Endothelial cell (in vitro differentiated cells): Measurements from ENCODE around the gene MRPL37. TPM values are rescaled to one million over a fixed set of nuclear protein-coding genes. Genes with fewer than 3 reads are reported as not detected.

Experiments used
- DNase-seq: peaks from one replicate; pipeline ENCODE4 v3.0.0; 2021; ENCODE audit warnings: low spot score
- H3K27ac Mint-ChIP-seq: one replicate; pipeline ENCODE4 v1.8.0; 2021; ENCODE audit warnings: mixed read lengths, inconsistent platforms; ENCODE audit not compliant: unreplicated experiment
- H3K27me3 Mint-ChIP-seq: one replicate; pipeline ENCODE4 v1.8.0; 2021; ENCODE audit warnings: mild to moderate bottlenecking, moderate library complexity, mixed read lengths, inconsistent platforms; ENCODE audit not compliant: unreplicated experiment
- H3K36me3 Mint-ChIP-seq: one replicate; pipeline ENCODE4 v1.8.0; 2021; ENCODE audit warnings: mild to moderate bottlenecking, low read depth, mixed read lengths, inconsistent platforms; ENCODE audit not compliant: unreplicated experiment
- H3K4me1 Mint-ChIP-seq: one replicate; pipeline ENCODE4 v1.8.0; 2021; ENCODE audit warnings: mild to moderate bottlenecking, mixed read lengths, inconsistent platforms; ENCODE audit not compliant: unreplicated experiment
- H3K4me3 Mint-ChIP-seq: one replicate; pipeline ENCODE4 v1.8.0; 2021; ENCODE audit warnings: mild to moderate bottlenecking, mixed read lengths, inconsistent platforms; ENCODE audit not compliant: unreplicated experiment
- H3K9me3 Mint-ChIP-seq: one replicate; pipeline ENCODE4 v1.8.0; 2021; ENCODE audit warnings: mixed read lengths, inconsistent platforms; ENCODE audit not compliant: unreplicated experiment
- CTCF ChIP-seq: fragments of 200-600 bp; sonication (generic); IDR thresholded peaks from one replicate; pipeline ENCODE4 v1.5.0; 2021; ENCODE audit warnings: antibody characterized with exemption; ENCODE audit not compliant: unreplicated experiment
- total RNA-seq: library from RNA; stranded (reverse); fragmentation: NEBNext Ultra II Directional; extraction: Animal tissue kit (Norgen Biotek cat#: 25700); gene quantifications from one replicate; pipeline ENCODE4 v1.2.1, GENCODE V29; 2021; ENCODE audit not compliant: unreplicated experiment

MRPL37 gene
- total RNA-seq, 1 donor from 2014 or later, result 63.1 TPM

DNA sequence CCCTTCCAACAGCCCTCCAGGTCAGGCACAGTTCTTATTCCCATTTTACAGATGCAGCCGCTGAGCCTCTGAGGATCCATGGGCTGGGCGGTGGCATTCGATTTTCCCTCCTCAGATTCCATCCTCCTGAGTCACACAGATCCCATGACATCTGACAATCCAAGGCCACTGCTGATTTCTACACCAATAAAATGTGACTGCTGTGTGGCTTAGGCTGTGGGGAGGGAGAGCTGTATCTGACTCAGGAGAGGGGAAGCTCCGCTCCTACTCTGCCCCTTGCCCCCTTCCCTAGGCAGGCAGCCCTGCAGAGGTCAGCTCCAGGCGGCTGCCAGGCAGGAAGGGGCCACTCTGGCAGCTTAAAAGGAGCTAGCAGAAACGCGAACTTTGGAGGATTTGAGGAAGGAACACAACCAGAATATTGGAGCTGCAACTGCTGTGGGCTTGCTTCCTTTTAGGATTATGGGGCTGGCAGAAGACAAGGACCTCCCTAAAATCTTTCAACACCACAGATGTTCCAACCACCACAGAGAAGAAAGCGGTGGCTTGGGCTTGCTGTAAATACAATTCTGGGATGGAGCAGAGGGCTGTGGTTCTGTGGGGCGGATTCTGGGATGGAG lies 50.0 kb downstream of the MRPL37 start:
- no peaks in the 10 kb centered on the region for H3K9me3 Mint-ChIP-seq
- H3K4me1 Mint-ChIP-seq, result peaks cover 16% of the 10 kb centered on the region
- H3K36me3 Mint-ChIP-seq, result peaks cover 11% of the 10 kb centered on the region
- H3K27me3 Mint-ChIP-seq, result peaks cover 6% of the 10 kb centered on the region
- H3K27ac Mint-ChIP-seq, result peak overlapping the region; percentile 57
- H3K4me3 Mint-ChIP-seq, result no peak overlapping the region
- DNase-seq, result no peak
- TF ChIP-seq CTCF, result no peak

- Mint-ChIP-seq H3K27me3 (peaks cover 5% of the 10 kb centered on the region), H3K36me3 (peaks cover 8% of the 10 kb centered on the region), H3K27ac (no peak overlapping the region), H3K4me3 (no peak overlapping the region), H3K9me3 (no peaks in the 10 kb centered on the region), H3K4me1 (peaks cover 16% of the 10 kb centered on the region)
- no peak for TF ChIP-seq CTCF
- DNase-seq, result no peak
Observed at GRCh38 chr1:54250670-54251069, 50.7 kb downstream of the MRPL37 start.

DNA sequence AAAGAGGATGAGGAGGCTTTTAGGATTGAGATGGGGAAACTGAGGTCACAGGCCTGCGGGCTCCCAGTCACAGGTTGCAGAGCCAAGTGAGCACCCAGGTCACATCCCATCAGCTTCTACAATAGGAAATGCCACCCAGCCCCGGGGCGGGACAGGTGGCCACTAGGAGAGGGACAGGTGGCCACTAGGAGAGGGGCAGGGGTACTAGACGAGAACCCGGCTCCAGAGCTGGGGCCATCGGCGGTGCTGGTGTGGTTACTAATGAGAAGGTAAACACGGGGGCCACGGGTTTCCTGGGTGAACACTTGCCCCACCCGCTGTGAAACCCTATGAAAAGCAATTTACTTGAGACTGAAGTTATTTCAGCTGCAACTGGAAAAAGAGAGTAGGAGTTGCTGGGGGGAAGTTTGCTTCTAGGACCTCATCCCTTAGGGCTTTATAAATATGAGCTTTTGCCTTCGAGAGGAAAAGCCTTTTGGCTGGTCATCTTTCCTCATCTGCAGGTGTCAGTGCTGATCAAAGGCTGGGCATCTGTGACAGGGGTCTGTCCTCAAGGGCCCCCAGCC lies 52.5 kb downstream of the MRPL37 start:
- H3K27ac Mint-ChIP-seq, result no peak overlapping the region
- no peak overlapping the region for H3K4me3 Mint-ChIP-seq
- TF ChIP-seq CTCF, result no peak
- peaks cover 8% of the 10 kb centered on the region for H3K27me3 Mint-ChIP-seq
- peaks cover 27% of the 10 kb centered on the region for H3K4me1 Mint-ChIP-seq
- H3K9me3 Mint-ChIP-seq, result no peaks in the 10 kb centered on the region
- peaks cover 12% of the 10 kb centered on the region for H3K36me3 Mint-ChIP-seq
- no peak for DNase-seq

DNA sequence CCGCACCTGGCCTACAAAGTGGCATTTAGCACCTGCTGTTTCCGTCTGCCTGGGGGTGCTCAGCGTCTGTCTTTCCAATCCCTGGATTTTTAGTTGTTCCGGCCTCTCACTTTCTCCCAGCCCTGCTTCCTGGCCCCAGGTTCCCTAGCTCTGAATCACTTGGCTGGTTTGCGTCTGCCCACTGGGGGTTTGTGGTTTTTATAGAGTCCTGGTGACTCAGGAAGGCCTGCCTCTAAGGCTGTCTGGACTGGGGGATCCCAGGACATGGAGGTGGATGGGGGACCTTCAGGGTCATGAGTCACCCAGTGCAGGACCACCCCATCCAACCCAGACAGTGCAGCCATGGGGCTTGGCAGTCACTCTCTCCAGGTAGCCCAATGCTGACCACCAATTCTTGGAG lies 53.5 kb downstream of the MRPL37 start:
- TF ChIP-seq CTCF, result no peak
- no peak overlapping the region for H3K4me3 Mint-ChIP-seq
- H3K27ac Mint-ChIP-seq, result peak overlapping the region; percentile 64
- H3K27me3 Mint-ChIP-seq, result peaks cover 14% of the 10 kb centered on the region
- peaks cover 12% of the 10 kb centered on the region for H3K36me3 Mint-ChIP-seq
- H3K9me3 Mint-ChIP-seq, result no peaks in the 10 kb centered on the region
- no peak for DNase-seq
- H3K4me1 Mint-ChIP-seq, result peaks cover 36% of the 10 kb centered on the region

- DNase-seq, result peak; percentile 31
- Mint-ChIP-seq H3K36me3 (peaks cover 9% of the 10 kb centered on the region), H3K4me3 (no peak overlapping the region), H3K4me1 (peaks cover 37% of the 10 kb centered on the region), H3K27me3 (peaks cover 16% of the 10 kb centered on the region), H3K9me3 (no peaks in the 10 kb centered on the region), H3K27ac (peak overlapping the region; percentile 71)
- TF ChIP-seq CTCF, result no peak
Observed at GRCh38 chr1:54254055-54254454, 54.1 kb downstream of the MRPL37 start.
